Stimulated activated CD4-positive, alpha-beta T cell treated with anti-CD3 and anti-CD28 coated beads, Interleukin-1b, Interleukin-23, amount 100 ng/mL, for 48 hours (primary cell): Measurements from ENCODE around the gene ATP9A.
"Not testable (repeated sequence)": the region's sequence is repeated elsewhere in the genome, so short reads cannot be mapped to it uniquely, and the experiment has no call there.

ENCODE experiments used
- DNase-seq: peaks from one replicate; pipeline ENCODE4 v3.0.0-alpha.2; 2020

The ATP9A gene

GRCh38 chr20:51725584-51726176 lies 42.5 kb downstream of the ATP9A start:
- no peak for DNase-seq

DNA sequence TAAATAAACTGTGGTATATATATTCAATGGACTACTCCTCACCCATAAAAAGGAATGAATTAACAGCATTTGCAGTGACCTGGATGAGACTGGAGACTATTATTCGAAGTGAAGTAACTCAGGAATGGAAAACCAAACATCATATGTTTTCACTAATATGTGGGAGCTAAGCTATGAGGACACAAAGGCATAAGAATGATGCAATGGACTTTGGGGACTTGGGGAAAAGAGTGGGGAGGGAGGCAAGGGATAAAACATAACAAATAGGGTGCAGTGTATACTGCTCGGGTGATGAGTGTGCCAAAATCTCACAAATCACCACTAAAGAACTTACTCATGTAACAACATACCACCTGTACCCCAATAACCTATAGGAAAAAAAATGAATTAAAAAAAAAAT lies 45.2 kb downstream of the ATP9A start:
- DNase-seq: not testable (repeated sequence)

DNA sequence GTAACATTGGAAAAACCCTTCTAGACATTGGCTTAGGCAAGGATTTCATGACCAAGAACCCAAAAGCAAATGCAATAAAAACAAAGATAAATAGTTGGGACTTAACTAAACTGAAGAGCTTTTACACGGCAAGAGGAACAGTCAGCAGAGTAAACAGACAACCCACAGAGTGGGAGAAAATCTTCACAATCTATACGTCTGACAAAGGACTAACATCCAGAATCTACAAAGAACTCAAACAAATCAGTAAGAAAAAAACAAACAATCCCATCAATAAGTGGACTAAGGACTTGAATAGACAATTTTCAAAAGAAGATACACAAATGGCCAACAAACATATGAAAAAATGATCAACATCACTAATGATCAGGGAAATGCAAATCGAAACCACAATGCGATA lies 45.9 kb downstream of the ATP9A start:
- not testable (repeated sequence) for DNase-seq

DNA sequence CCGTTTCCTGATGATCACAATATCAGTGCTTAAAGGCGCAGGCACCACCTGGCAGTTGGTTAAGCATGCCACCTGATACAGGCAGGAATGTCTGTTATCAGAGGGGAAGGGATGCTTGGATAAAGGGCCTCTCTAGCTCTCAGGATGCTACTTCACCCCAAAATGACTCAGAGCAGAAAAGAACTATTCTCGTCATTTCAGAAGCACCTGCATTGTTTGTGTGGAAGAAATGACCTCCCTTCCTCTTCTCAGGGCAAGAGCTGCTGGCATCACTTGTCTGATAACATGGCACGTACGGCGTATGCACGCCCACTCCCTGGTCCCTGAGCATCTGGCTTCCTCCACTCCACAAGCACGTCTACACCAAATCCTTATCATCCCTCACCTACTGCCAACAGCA lies 47.3 kb downstream of the ATP9A start:
- peak; percentile 11 for DNase-seq

GRCh38 chr20:51720384-51720783 lies 47.8 kb downstream of the ATP9A start:
- DNase-seq: no peak

DNA sequence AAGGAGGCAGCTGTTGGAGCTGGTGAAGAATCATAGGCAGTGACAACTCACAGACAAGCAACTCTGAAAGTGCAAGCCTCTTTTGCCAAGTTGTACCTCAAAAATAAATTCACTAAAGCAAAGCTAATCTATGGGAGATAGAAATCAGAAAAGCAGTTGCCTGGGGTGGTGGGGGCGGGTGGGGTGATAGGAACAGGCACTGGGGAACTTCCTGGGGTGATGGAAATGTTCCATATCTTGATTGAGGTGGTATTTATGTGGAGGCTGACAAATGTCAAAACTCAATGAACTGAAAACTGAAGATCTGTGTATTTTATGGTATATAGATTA lies 52.4 kb downstream of the ATP9A start:
- no peak for DNase-seq

GRCh38 chr20:51715163-51715855 lies 52.9 kb downstream of the ATP9A start:
- no peak for DNase-seq

GRCh38 chr20:51713213-51713598 lies 55.0 kb downstream of the ATP9A start:
- DNase-seq: no peak

DNA sequence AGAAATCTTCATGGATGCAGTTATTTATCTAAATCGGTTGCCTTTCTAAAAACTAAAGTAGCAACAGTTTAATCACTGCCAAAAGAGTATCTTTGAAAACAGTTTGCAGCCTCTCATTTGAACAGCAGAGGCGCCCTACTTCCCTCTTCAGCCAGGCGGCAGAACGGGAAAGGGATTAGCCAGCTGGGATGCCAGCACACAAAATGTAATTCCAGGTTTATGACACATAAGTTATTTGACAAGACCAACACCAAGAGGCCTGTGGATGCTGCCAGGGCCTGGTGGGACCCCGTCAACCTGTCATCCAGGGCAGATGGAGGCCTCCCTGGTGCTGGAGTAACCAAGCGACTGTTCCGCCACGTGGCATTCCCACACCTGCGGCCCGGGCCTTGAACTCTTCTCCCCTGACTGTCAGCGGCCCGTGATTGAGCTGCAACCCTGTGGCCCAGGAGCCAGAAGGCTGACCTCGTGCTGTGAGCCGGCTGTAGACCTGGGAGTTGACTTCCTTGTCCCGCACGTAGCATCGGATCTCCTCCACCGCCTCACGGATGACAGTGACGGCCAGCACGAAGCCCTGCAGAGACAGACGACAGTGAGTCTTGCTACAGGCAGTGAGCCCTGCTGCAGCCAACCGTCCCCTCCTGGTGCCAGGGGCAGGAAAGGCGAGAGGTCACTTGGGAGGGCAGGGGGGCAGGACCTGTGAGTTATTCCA lies 55.5 kb downstream of the ATP9A start:
- no peak for DNase-seq

- DNase-seq: no peak
Observed at GRCh38 chr20:51711426-51711825, 56.8 kb downstream of the ATP9A start.

DNA sequence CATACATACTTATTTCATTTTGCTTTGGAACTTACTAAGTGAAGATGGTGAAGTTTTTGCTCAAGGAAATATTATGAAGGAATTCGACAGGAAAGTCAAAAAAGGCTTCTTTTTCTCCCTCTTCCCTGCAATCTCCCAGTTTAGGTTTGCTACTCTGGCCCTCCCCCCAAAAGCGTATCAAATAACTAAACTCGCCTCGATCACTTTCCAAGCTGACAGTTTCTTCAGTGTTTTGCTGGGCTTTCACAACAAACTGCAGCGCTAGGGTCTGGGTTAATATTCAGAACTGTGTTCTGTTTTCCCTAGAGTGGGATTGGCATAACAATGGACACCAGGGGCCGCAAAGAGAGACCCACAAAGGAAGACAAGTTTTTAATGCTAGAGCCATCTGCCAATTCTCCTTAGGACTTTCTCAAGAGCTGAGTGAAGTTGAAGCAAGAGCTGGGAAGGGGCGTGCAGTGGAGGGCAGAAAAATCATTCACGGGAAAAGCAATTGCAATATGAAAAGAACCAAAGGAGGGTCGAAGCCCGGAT lies 57.8 kb downstream of the ATP9A start:
- DNase-seq: no peak

DNA sequence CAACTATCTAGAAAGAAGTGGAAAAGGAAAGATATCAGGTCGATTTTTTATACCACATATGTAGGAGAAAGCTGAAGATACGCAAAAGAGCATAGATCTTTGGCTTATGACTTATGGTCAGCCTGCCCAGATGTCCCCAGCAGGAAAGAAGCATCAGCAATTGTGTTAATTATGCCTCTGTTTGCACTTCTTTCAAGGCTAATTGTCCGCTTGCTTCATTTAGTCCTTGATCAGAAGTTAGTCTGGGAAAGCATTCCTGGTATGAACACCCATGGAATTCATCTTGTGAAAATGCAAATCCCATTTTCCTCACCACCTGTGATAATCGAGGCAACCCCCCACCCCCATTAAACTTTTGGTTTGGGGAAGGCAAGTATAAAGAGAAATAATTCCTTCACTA lies 62.8 kb downstream of the ATP9A start:
- DNase-seq: no peak

DNA sequence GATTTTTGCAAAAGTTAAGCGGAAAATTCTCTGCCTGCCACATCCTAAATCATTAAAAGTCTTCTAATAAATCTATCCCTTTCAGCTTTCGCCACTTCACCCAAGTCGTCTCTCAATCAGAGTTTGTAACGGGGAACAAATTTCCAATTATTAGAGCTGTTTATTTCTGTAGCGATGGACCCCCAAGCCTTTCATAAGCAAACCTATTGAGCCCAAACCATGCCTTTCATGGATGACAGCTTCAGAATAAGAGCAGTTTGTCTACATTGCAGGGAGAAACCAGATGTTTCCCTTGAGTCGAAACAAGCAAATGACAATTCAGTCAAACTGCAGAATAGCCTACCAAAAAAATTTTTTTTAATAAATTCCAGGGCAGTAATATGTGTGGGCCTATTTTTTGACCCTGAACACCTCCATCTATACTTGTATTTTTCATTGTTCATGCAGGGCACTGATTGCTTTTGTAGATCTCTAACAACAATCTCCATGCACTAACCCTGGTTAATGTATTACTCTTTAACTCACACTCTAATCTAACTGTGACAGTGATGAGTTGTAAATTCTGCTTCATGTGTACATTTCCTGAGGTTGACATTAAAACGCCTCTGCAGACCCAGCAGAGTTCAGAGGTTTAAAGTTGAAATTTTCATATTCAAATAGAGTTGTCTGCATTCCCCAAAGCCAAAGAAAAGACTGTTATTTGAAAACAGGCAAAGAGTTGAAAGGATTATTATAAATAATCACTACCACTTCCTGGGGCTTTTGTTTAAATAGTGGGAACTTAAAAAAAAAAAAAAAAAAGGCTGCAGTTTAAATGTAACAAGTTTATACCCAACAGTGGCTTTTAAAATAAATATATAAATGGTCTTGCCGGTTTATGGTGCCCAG lies 64.5 kb downstream of the ATP9A start:
- DNase-seq: no peak

DNA sequence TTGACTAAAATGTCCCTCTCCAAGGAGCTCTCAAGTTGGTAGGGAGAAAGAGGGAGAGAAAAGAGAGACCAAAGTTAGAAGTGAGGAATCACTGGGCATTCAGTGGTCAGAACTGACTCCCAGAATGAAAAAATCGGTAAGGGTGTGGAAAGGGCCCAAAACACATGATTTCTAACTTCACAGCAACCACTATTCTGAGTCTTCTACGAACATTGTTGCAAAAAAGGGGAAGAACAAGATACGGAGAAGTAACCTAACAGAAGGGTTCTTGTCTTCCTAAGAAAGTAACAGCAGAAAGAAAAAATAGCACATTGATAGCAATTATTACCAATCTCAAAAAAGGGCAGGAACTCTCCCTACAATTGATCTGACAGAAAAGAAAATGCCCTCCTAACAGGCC lies 65.6 kb downstream of the ATP9A start:
- no peak for DNase-seq

DNA sequence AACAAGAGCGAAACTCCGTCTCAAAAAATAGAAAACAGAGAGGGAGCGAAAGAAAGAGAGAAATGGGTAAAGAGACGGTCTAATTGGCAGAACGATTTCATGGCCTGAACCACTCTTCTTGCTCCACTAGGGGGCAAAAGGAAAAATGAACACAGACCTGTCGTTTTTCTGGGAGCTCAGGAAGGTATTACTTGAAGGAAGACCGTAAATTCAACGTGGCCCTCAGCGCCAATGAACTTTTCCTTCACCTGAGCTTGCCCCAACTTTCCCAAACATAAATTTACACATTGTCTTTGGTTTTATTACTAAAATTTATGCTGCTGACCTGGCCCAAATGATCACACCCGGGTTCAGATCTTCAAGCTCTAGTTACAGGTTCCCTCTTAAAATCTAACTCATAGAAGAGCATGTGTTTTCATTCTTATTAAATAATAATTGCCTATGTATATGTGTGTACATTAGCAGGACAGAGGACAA lies 67.3 kb downstream of the ATP9A start:
- no peak for DNase-seq

- DNase-seq: no peak
Observed at GRCh38 chr20:51698252-51698651, 69.9 kb downstream of the ATP9A start.

DNA sequence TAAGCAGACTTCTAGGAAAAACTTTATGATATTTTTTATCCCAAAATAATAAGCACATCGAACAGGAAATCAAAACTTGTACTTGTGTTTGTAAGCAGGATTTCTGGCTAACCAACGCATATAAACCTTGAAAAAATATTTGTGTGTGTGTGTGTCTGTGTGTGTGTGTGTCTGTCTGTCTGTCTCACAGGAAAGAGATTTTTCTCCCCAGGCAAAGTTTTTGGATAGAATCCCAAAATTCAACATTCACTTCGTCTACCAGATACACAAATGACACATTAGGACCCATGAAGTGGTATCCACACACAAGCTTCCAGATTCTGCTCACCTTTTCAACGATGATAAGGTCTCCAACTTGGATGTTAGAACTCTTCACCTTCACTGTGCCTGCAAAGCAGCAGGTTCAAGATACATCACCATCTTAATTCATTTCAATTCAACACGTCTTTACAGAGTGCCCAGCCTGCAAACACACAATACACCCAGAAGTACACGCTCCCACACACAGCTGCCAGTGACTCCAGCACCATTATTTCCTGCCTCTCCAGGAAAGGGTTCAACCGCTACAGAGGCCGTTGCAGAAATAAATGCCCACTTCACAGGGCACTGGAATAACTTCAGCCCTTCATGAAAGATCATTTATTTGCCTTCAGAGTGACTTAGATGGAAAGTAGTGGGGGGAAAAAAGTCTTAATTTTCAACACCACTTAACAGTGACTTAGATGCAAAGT lies 70.9 kb downstream of the ATP9A start:
- DNase-seq: no peak

- DNase-seq: no peak
Observed at GRCh38 chr20:51696304-51697071, 71.7 kb downstream of the ATP9A start.

GRCh38 chr20:51695574-51696303 lies 72.5 kb downstream of the ATP9A start:
- peak; percentile 6 for DNase-seq

DNA sequence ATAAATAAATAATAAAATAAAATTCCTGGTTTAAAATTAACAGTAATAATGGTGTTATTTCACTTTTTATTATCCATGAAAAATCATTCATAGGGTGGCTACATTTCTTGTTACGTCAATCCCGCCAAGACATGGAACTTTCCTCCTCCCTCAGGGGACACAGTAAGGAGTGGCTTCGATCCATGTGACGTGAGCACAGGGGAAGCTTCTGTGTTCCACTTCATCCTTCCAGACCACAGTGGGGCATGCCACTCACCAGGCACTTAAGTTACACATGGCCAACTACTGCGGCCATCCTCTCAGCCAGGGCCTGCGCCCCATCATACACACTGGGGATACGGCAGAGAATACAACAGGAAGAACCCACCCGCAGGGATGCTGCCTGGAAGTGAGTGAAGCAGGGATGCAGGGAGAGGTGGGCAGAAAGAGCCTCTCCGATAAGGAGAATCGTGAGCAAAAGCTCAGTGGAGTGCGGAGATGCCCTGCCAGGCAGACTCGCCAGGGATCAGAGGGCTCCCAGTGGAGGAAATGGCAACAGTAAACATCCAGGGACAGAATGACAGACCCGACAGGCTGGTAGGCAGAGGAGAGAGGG lies 75.3 kb downstream of the ATP9A start:
- DNase-seq: no peak
